Karpas-422 (cell line): Measurements from ENCODE around the gene ATP8B1. TPM values are rescaled to one million over a fixed set of nuclear protein-coding genes. Genes with fewer than 3 reads are reported as not detected.

Experiments used
- DNase-seq: peaks from one replicate; pipeline ENCODE4 v3.0.0-alpha.2; 2015
- H2AFZ ChIP-seq: fragments of 200-600 bp; sonication (generic); 2 replicates; pipeline ENCODE4 v1.6.1; 2014; ENCODE audit warnings: antibody characterized with exemption, low read length, mixed read lengths
- H3K27ac ChIP-seq: fragments of 200-600 bp; sonication (generic); 2 replicates; pipeline ENCODE4 v1.5.1; 2014; ENCODE audit warnings: mild to moderate bottlenecking, low read length, moderate library complexity
- H3K27me3 ChIP-seq: fragments of 200-600 bp; sonication (generic); 2 replicates; pipeline ENCODE4 v1.6.1; 2014; ENCODE audit warnings: low read length, mixed read lengths
- H3K36me3 ChIP-seq: fragments of 200-600 bp; sonication (generic); 2 replicates; pipeline ENCODE4 v1.6.1; 2014; ENCODE audit warnings: low read length, mixed read lengths; ENCODE audit not compliant: insufficient read depth
- H3K4me1 ChIP-seq: fragments of 200-600 bp; sonication (generic); 2 replicates; pipeline ENCODE4 v1.6.1; 2014; ENCODE audit warnings: mild to moderate bottlenecking, low read length, mixed read lengths
- H3K4me2 ChIP-seq: fragments of 200-600 bp; sonication (generic); 2 replicates; pipeline ENCODE4 v1.6.1; 2014; ENCODE audit warnings: low read length, low read depth, mild to moderate bottlenecking; ENCODE audit not compliant: poor library complexity, severe bottlenecking
- H3K4me3 ChIP-seq: fragments of 200-600 bp; sonication (generic); 2 replicates; pipeline ENCODE4 v1.5.1; 2014; ENCODE audit warnings: mild to moderate bottlenecking, antibody characterized with exemption, low read length, mixed read lengths
- H3K79me2 ChIP-seq: fragments of 200-600 bp; sonication (generic); 2 replicates; pipeline ENCODE4 v1.6.1; 2014; ENCODE audit warnings: mild to moderate bottlenecking, low read length, mixed read lengths
- H3K9ac ChIP-seq: fragments of 200-600 bp; sonication (generic); 2 replicates; pipeline ENCODE4 v1.6.0; 2014; ENCODE audit warnings: low read length
- H3K9me2 ChIP-seq: fragments of 200-600 bp; sonication (generic), shearing (Covaris generic); replicated peaks from 2 replicates; pipeline ENCODE4 v1.6.0; 2014; ENCODE audit warnings: mild to moderate bottlenecking, low read length, moderate library complexity; ENCODE audit not compliant: insufficient read depth
- H3K9me3 ChIP-seq: fragments of 300-700, 200-600 bp; sonication (generic); 2 replicates; pipeline ENCODE4 v1.6.1; 2014; ENCODE audit warnings: low read length, mixed read lengths
- H4K20me1 ChIP-seq: fragments of 200-600 bp; sonication (generic); 2 replicates; pipeline ENCODE4 v1.6.1; 2014; ENCODE audit warnings: mild to moderate bottlenecking, antibody characterized with exemption, low read length, low read depth; ENCODE audit not compliant: insufficient read depth
- total RNA-seq: library from RNA; depleted of rRNA; stranded (reverse); fragments of >200 nt; shearing (Covaris generic); gene quantifications from 2 replicates; pipeline ENCODE4 v1.2.3, GENCODE V29; 2014; ENCODE audit warnings: low replicate concordance

ATP8B1 gene
- total RNA-seq, 1 experiment from 2014 or later, result not detected

- Histone ChIP-seq H3K27me3 (no peaks in the 10 kb centered on the region), H4K20me1 (0 out of 2 replicates have a peak, but pooled peaks cover 25% of the 10 kb centered on the region), H3K79me2 (no peaks in the 10 kb centered on the region), H3K9ac (no peak overlapping the region), H3K27ac (no peak overlapping the region), H2AFZ (no peak overlapping the region), H3K4me3 (no peak overlapping the region), H3K9me2 (no peaks in the 10 kb centered on the region), H3K9me3 (no peaks in the 10 kb centered on the region), H3K4me1 (no peaks in the 10 kb centered on the region), H3K36me3 (no peaks in the 10 kb centered on the region), H3K4me2 (no peak overlapping the region)
- DNase-seq, result no peak
Measured at GRCh38 chr18:57687970-57688369, 115.1 kb downstream of the ATP8B1 start.

GRCh38 chr18:57683470-57683869, 119.6 kb downstream of the ATP8B1 start:
- Histone ChIP-seq H3K4me2 (no peak overlapping the region), H3K9me2 (no peaks in the 10 kb centered on the region), H3K9ac (no peak overlapping the region), H3K27ac (no peak overlapping the region), H3K79me2 (no peaks in the 10 kb centered on the region), H3K4me3 (no peak overlapping the region), H4K20me1 (0 out of 2 replicates have a peak, but pooled peaks cover 25% of the 10 kb centered on the region), H2AFZ (no peak overlapping the region), H3K4me1 (no peaks in the 10 kb centered on the region), H3K27me3 (no peaks in the 10 kb centered on the region), H3K36me3 (no peaks in the 10 kb centered on the region), H3K9me3 (no peaks in the 10 kb centered on the region)
- no peak for DNase-seq

- peaks cover 4% of the 10 kb centered on the region; the same call in 1 of the 2 replicates for H3K9me3 ChIP-seq
- H3K36me3 ChIP-seq, result no peaks in the 10 kb centered on the region
- H3K4me2 ChIP-seq, result no peak overlapping the region
- H2AFZ ChIP-seq, result no peak overlapping the region
- no peak for DNase-seq
- H3K27ac ChIP-seq, result no peak overlapping the region
- no peaks in the 10 kb centered on the region for H3K4me1 ChIP-seq
- H3K9me2 ChIP-seq, result no peaks in the 10 kb centered on the region
- no peaks in the 10 kb centered on the region for H3K27me3 ChIP-seq
- 0 out of 2 replicates have a peak, but pooled peaks cover 9% of the 10 kb centered on the region for H4K20me1 ChIP-seq
- H3K79me2 ChIP-seq, result 0 out of 2 replicates have a peak, but pooled peaks cover 2% of the 10 kb centered on the region
- H3K4me3 ChIP-seq, result no peak overlapping the region
- no peak overlapping the region for H3K9ac ChIP-seq
Measured at GRCh38 chr18:57677262-57678211, 125.6 kb downstream of the ATP8B1 start.

- Histone ChIP-seq H3K79me2 (peaks cover 2% of the 10 kb centered on the region; the same call in 1 of the 2 replicates), H3K4me1 (no peaks in the 10 kb centered on the region), H3K4me3 (no peak overlapping the region), H3K9me2 (no peaks in the 10 kb centered on the region), H3K9me3 (peaks cover 8% of the 10 kb centered on the region; the same call in 1 of the 2 replicates), H3K36me3 (no peaks in the 10 kb centered on the region), H3K27ac (no peak overlapping the region), H2AFZ (no peak overlapping the region), H3K9ac (no peak overlapping the region), H3K4me2 (no peak overlapping the region), H3K27me3 (no peaks in the 10 kb centered on the region), H4K20me1 (no peaks in the 10 kb centered on the region)
- no peak for DNase-seq
Measured at GRCh38 chr18:57674891-57675290, 128.2 kb downstream of the ATP8B1 start.

- peaks cover 25% of the 10 kb centered on the region for H3K79me2 ChIP-seq
Measured at GRCh38 chr18:57670046-57670445, 133.1 kb downstream of the ATP8B1 start.

GRCh38 chr18:57668021-57668420, 135.1 kb downstream of the ATP8B1 start:
- peaks cover 35% of the 10 kb centered on the region for H3K79me2 ChIP-seq
- H3K9ac ChIP-seq, result no peak overlapping the region
- DNase-seq, result no peak
- no peak overlapping the region for H3K27ac ChIP-seq
- H2AFZ ChIP-seq, result no peak overlapping the region
- H3K9me3 ChIP-seq, result peaks cover 8% of the 10 kb centered on the region; the same call in 1 of the 2 replicates
- no peak overlapping the region for H3K4me3 ChIP-seq
- no peaks in the 10 kb centered on the region for H3K9me2 ChIP-seq
- no peaks in the 10 kb centered on the region for H3K27me3 ChIP-seq
- H3K4me2 ChIP-seq, result no peak overlapping the region
- H3K4me1 ChIP-seq, result peaks cover 15% of the 10 kb centered on the region
- H3K36me3 ChIP-seq, result 0 out of 2 replicates have a peak, but pooled peaks cover 4% of the 10 kb centered on the region
- H4K20me1 ChIP-seq, result peaks cover 17% of the 10 kb centered on the region

More at GRCh38 chr18:57670046-57670445, 133.1 kb downstream of the ATP8B1 start:
- Histone ChIP-seq H3K27ac (no peak overlapping the region), H3K9me2 (no peaks in the 10 kb centered on the region), H3K9ac (no peak overlapping the region), H3K36me3 (0 out of 2 replicates have a peak, but pooled peaks cover 4% of the 10 kb centered on the region), H3K4me1 (peaks cover 12% of the 10 kb centered on the region), H3K9me3 (peaks cover 11% of the 10 kb centered on the region; the same call in 1 of the 2 replicates), H3K4me2 (no peak overlapping the region), H3K4me3 (no peak overlapping the region), H3K27me3 (no peaks in the 10 kb centered on the region), H2AFZ (no peak overlapping the region), H4K20me1 (0 out of 2 replicates have a peak, but pooled peaks cover 6% of the 10 kb centered on the region)
- no peak for DNase-seq

- Histone ChIP-seq H3K4me1 (peaks cover 15% of the 10 kb centered on the region), H3K4me3 (no peak overlapping the region), H3K9ac (no peak overlapping the region), H3K79me2 (peaks cover 41% of the 10 kb centered on the region), H3K27me3 (no peaks in the 10 kb centered on the region), H3K9me3 (peaks cover 2% of the 10 kb centered on the region; the same call in 1 of the 2 replicates), H2AFZ (no peak overlapping the region), H3K27ac (no peak overlapping the region), H3K9me2 (no peaks in the 10 kb centered on the region), H4K20me1 (peaks cover 21% of the 10 kb centered on the region), H3K36me3 (0 out of 2 replicates have a peak, but pooled peaks cover 4% of the 10 kb centered on the region), H3K4me2 (no peak overlapping the region)
- no peak for DNase-seq
Measured at GRCh38 chr18:57666818-57667497, 136.2 kb downstream of the ATP8B1 start.
